T-cell (primary cell): ENCODE data around the gene S100A14. TPM values are rescaled to one million over a fixed set of nuclear protein-coding genes. Genes with fewer than 3 reads are reported as not detected.
"Not testable (repeated sequence)": the region's sequence is repeated elsewhere in the genome, so short reads cannot be mapped to it uniquely, and the experiment has no call there.

Experiments used
- ATAC-seq, 4 experiments: fragments of 200-7000 bp in 3 of 4; fragments of 150-1000 bp in 1 of 4; cut with Tn5 transposase; replicated peaks in 1 of 4; 1 replicate in 3 of 4; 2 replicates in 1 of 4; pipeline ENCODE4 v1.10.0; 2021; ENCODE audit warnings: moderate library complexity in 3 of 4, mild to moderate bottlenecking in 2 of 4, moderate number of reproducible peaks in 1 of 4
- CTCF ChIA-PET, 2 donors: fragments of 300-600 bp; sonication (Branson Sonifier 250); formaldehyde crosslinking; loops; one replicate each; lab custom pipeline; 2022; ENCODE audit warnings: antibody characterized with exemption in 2 of 2; lab: Charles Lee
- POLR2A ChIA-PET, 2 donors: fragments of 300-600 bp; sonication (Branson Sonifier 250); formaldehyde crosslinking; loops; one replicate each; lab custom pipeline; 2022; ENCODE audit warnings: antibody characterized with exemption in 2 of 2; lab: Charles Lee
- DNase-seq, 35 experiments: peaks; one replicate each; pipeline versions ENCODE4 v3.0.0 to v3.0.0-alpha.2; 2013 to 2023
- H3K27ac ChIP-seq: one replicate; pipeline ENCODE4 v1.5.1; 2013; ENCODE audit warnings: low read length
- H3K27me3 ChIP-seq, 2 experiments: replicated peaks in 1 of 2; 1 replicate in 1 of 2; 2 replicates in 1 of 2; pipeline versions ENCODE4 v1.6.1 to v1.7.0; 2013; ENCODE audit warnings: low read length in 1 of 2, mixed read lengths in 1 of 2; ENCODE audit not compliant: control insufficient read depth in 2 of 2, insufficient read depth in 2 of 2; ENCODE audit errors: extremely low read depth in 1 of 2
- H3K36me3 ChIP-seq, 2 donors: 1 replicate in 1 of 2; 2 replicates in 1 of 2; pipeline versions ENCODE4 v1.6.1 to v1.7.0; 2013; ENCODE audit warnings: low read length in 1 of 2; ENCODE audit not compliant: control insufficient read depth in 2 of 2, insufficient read depth in 1 of 2; ENCODE audit errors: extremely low read depth in 1 of 2
- H3K4me1 ChIP-seq, 2 experiments: 1 replicate in 1 of 2; 2 replicates in 1 of 2; pipeline versions ENCODE4 v1.6.1 to v1.7.0; 2013; ENCODE audit warnings: low read length in 2 of 2, mixed read lengths in 1 of 2; ENCODE audit not compliant: insufficient read depth in 2 of 2, control insufficient read depth in 1 of 2; ENCODE audit errors: extremely low read depth in 1 of 2
- H3K4me3 ChIP-seq, 2 donors: 1 replicate in 1 of 2; 2 replicates in 1 of 2; pipeline versions ENCODE4 v1.5.1 to v1.7.0; 2013; ENCODE audit warnings: mild to moderate bottlenecking in 2 of 2, low read length in 1 of 2, moderate library complexity in 1 of 2; ENCODE audit not compliant: control insufficient read depth in 1 of 2; ENCODE audit errors: extremely low read depth in 1 of 2
- H3K9me3 ChIP-seq: 2 replicates; pipeline ENCODE4 v1.7.0; 2013
- H3K27ac Mint-ChIP-seq, 2 donors: one replicate each; pipeline ENCODE4 v1.8.0; 2020 to 2021; ENCODE audit warnings: mild to moderate bottlenecking in 2 of 2, mixed read lengths in 2 of 2
- H3K27me3 Mint-ChIP-seq, 2 donors: one replicate each; pipeline ENCODE4 v1.8.0; 2021 to 2022; ENCODE audit warnings: mixed read lengths in 2 of 2
- H3K36me3 Mint-ChIP-seq: one replicate; pipeline ENCODE4 v1.8.0; 2021; ENCODE audit warnings: mixed read lengths
- H3K4me1 Mint-ChIP-seq, 3 donors: one replicate each; pipeline ENCODE4 v1.8.0; 2020 to 2022; ENCODE audit warnings: mixed read lengths in 3 of 3, mild to moderate bottlenecking in 1 of 3
- H3K4me3 Mint-ChIP-seq, 3 donors: one replicate each; pipeline ENCODE4 v1.8.0; 2020 to 2022; ENCODE audit warnings: mild to moderate bottlenecking in 3 of 3, mixed read lengths in 3 of 3, moderate library complexity in 3 of 3
- H3K9me3 Mint-ChIP-seq, 3 donors: one replicate each; pipeline ENCODE4 v1.8.0; 2020 to 2022; ENCODE audit warnings: mixed read lengths in 3 of 3
- WGBS: methylation state at CpG from one replicate; pipeline ENCODE4 v1.1.5; 2013; ENCODE audit warnings: missing lambda C conversion rate; ENCODE audit not compliant: insufficient coverage; 5-methylcytosine and 5-hydroxymethylcytosine counted together
- total RNA-seq, 35 experiments: library from RNA in 6 of 35; stranded (reverse) in 6 of 35; fragments of 120-200 nt in 1 of 35; gene quantifications; one replicate each; pipeline versions ENCODE4 v1.2.1 to v1.2.4 and lab custom pipeline; 2013 to 2026

The S100A14 gene
- total RNA-seq, 5 donors from 2014 or later (not counting 1 experiment from before 2014, with no cell fraction given) = 0.35 to 0.70 (median 0.43) TPM; not detected in 2

- Histone ChIP-seq H3K36me3 (no peaks in the 10 kb centered on the region), H3K4me1 (peaks cover 4 to 10% of the 10 kb centered on the region in 2 experiments), H3K27me3 (no peaks in the 10 kb centered on the region), H3K27ac (no peak overlapping the region), H3K9me3 (no peaks in the 10 kb centered on the region), H3K4me3 (no peak overlapping the region)
- Mint-ChIP-seq H3K27me3 (no peaks in the 10 kb centered on the region), H3K4me1 (peaks cover 5 to 16% (median 14%) of the 10 kb centered on the region in 3 donors), H3K9me3 (no peaks in the 10 kb centered on the region), H3K27ac (peak overlapping the region in 1 of 2 donors; percentile 4), H3K4me3 (no peak overlapping the region), H3K36me3 (no peaks in the 10 kb centered on the region)
- no peak for DNase-seq
- peak in 3 of 4 experiments; percentile 14 to 37 (median 25) for ATAC-seq
- POLR2A ChIA-PET = no interaction called here
- 100% methylated on average over 1 of the region's 6 CpGs for WGBS
- CTCF ChIA-PET = no interaction called here
Measured at GRCh38 chr1:153597206-153597605, 18.9 kb downstream of the S100A14 start.

- ChIA-PET POLR2A (no interaction called here), CTCF (no interaction called here)
- ATAC-seq (no peak), DNase-seq (no peak)
- H3K36me3 ChIP-seq = no peaks in the 10 kb centered on the region
- no peak overlapping the region for H3K27ac ChIP-seq
- H3K4me3 ChIP-seq = no peak overlapping the region
- Mint-ChIP-seq H3K36me3 (no peaks in the 10 kb centered on the region), H3K27ac (no peak overlapping the region), H3K4me3 (no peak overlapping the region), H3K4me1 (peaks cover 0 to 8% (median 0%) of the 10 kb centered on the region in 3 donors), H3K9me3 (no peaks in the 10 kb centered on the region), H3K27me3 (no peaks in the 10 kb centered on the region)
- 40% methylated on average over 1 of the region's 4 CpGs for WGBS
- no peaks in the 10 kb centered on the region for H3K4me1 ChIP-seq
- H3K27me3 ChIP-seq = no peaks in the 10 kb centered on the region
- no peaks in the 10 kb centered on the region for H3K9me3 ChIP-seq
Measured at GRCh38 chr1:153592748-153593147, 23.4 kb downstream of the S100A14 start.

GRCh38 chr1:153588482-153588881 lies 27.6 kb downstream of the S100A14 start:
- ChIA-PET POLR2A (no interaction called here), CTCF (no interaction called here)
- peaks cover 4 to 11% of the 10 kb centered on the region in 2 donors for H3K27me3 Mint-ChIP-seq

GRCh38 chr1:153588033-153588432 lies 28.1 kb downstream of the S100A14 start:
- H3K27ac Mint-ChIP-seq, H3K36me3 ChIP-seq, H3K4me1 ChIP-seq, POLR2A ChIA-PET, H3K36me3 Mint-ChIP-seq, H3K9me3 ChIP-seq, ATAC-seq, H3K4me1 Mint-ChIP-seq, H3K9me3 Mint-ChIP-seq, H3K4me3 Mint-ChIP-seq, CTCF ChIA-PET, H3K27ac ChIP-seq, H3K4me3 ChIP-seq, DNase-seq: not testable (repeated sequence)
- WGBS = no CpG with 5 or more reads among the region's 10 CpGs
- H3K27me3 ChIP-seq = peaks cover 0 to 11% of the 10 kb centered on the region in 2 experiments
- peaks cover 4 to 11% of the 10 kb centered on the region in 2 donors for H3K27me3 Mint-ChIP-seq

More at GRCh38 chr1:153588482-153588881, 27.6 kb downstream of the S100A14 start:
- no peak for ATAC-seq
- H3K36me3 Mint-ChIP-seq = no peaks in the 10 kb centered on the region
- H3K4me1 ChIP-seq = no peaks in the 10 kb centered on the region
- no peaks in the 10 kb centered on the region for H3K36me3 ChIP-seq
- no CpG with 5 or more reads among the region's 2 CpGs for WGBS
- H3K9me3 Mint-ChIP-seq = no peaks in the 10 kb centered on the region
- H3K9me3 ChIP-seq = no peaks in the 10 kb centered on the region
- no peak overlapping the region for H3K27ac ChIP-seq
- no peak overlapping the region for H3K4me3 Mint-ChIP-seq
- no peak overlapping the region for H3K4me3 ChIP-seq
- H3K27ac Mint-ChIP-seq = no peak overlapping the region
- H3K27me3 ChIP-seq = peaks cover 0 to 11% of the 10 kb centered on the region in 2 experiments
- DNase-seq = no peak
- H3K4me1 Mint-ChIP-seq = no peaks in the 10 kb centered on the region

GRCh38 chr1:153587314-153587713 lies 28.8 kb downstream of the S100A14 start:
- Histone ChIP-seq H3K4me3 (no peak overlapping the region), H3K9me3 (no peaks in the 10 kb centered on the region), H3K4me1 (no peaks in the 10 kb centered on the region), H3K27ac (no peak overlapping the region), H3K36me3 (no peaks in the 10 kb centered on the region), H3K27me3 (peaks cover 0 to 11% of the 10 kb centered on the region in 2 experiments)
- WGBS = 86% methylated on average over 1 of the region's 5 CpGs
- Mint-ChIP-seq H3K4me1 (no peaks in the 10 kb centered on the region), H3K27me3 (peaks cover 4 to 11% of the 10 kb centered on the region in 2 donors), H3K27ac (no peak overlapping the region), H3K36me3 (no peaks in the 10 kb centered on the region), H3K4me3 (no peak overlapping the region), H3K9me3 (no peaks in the 10 kb centered on the region)
- POLR2A ChIA-PET = interaction anchor here in 1 of 2 donors (0.6 kb wide), 1 partner anchor 27 kb away, joined by 3 read pairs; no protein-coding TSS in a partner anchor
- CTCF ChIA-PET = interaction anchor here in 1 of 2 donors (0.9 kb wide), 1 partner anchor 15 kb away, joined by 4 read pairs; no protein-coding TSS in a partner anchor
- ATAC-seq (no peak), DNase-seq (no peak)

GRCh38 chr1:153586347-153586746 lies 29.8 kb downstream of the S100A14 start:
- H3K9me3 ChIP-seq = no peaks in the 10 kb centered on the region
- Mint-ChIP-seq H3K27me3 (peaks cover 4 to 11% of the 10 kb centered on the region in 2 donors), H3K27ac (peak overlapping the region in 1 of 2 donors; percentile 16), H3K4me1 (no peaks in the 10 kb centered on the region), H3K9me3 (no peaks in the 10 kb centered on the region), H3K4me3 (no peak overlapping the region), H3K36me3 (no peaks in the 10 kb centered on the region)
- no peak for ATAC-seq
- ChIA-PET CTCF (interaction anchor here in 1 of 2 donors (0.9 kb wide), 1 partner anchor 14 kb away, joined by 4 read pairs; no protein-coding TSS in a partner anchor), POLR2A (no interaction called here)
- H3K4me3 ChIP-seq = no peak overlapping the region
- H3K4me1 ChIP-seq = no peaks in the 10 kb centered on the region
- no peak overlapping the region for H3K27ac ChIP-seq
- no peak for DNase-seq
- H3K36me3 ChIP-seq = no peaks in the 10 kb centered on the region
- 80% methylated on average over 1 of the region's 1 CpG for WGBS
- H3K27me3 ChIP-seq = peaks cover 0 to 11% of the 10 kb centered on the region in 2 experiments
